H1 (cell line): ENCODE measurements around the gene CEP68. TPM values are rescaled to one million over a fixed set of nuclear protein-coding genes. Genes with fewer than 3 reads are reported as not detected.

ENCODE experiments used
- CTCF ChIA-PET: fragments of 300-600 bp; sonication (Branson Sonifier 250); formaldehyde crosslinking; loops from one replicate; lab custom pipeline; 2021; ENCODE audit not compliant: partially characterized antibody; lab: Charles Lee
- POLR2A ChIA-PET: fragments of 300-600 bp; sonication (Branson Sonifier 250); formaldehyde crosslinking; loops from one replicate; lab custom pipeline; 2021; ENCODE audit warnings: inconsistent platforms; ENCODE audit not compliant: partially characterized antibody; lab: Charles Lee
- DNase-seq, 2 experiments: peaks; one replicate each; pipeline versions ENCODE4 v3.0.0 to v3.0.0-alpha.2; 2010 to 2022; ENCODE audit warnings: low spot score in 2 of 2, low read depth in 1 of 2, mixed read lengths in 1 of 2
- FAIRE-seq: peaks from 2 replicates; lab custom pipeline; 2011; peaks lifted over from hg19 to GRCh38; lab: Jason Lieb, UNC
- H2AFZ ChIP-seq: 2 replicates; pipeline ENCODE4 v1.8.1; 2012; ENCODE audit warnings: low read length, inconsistent platforms
- H2AK5ac ChIP-seq: 2 replicates; pipeline ENCODE4 v1.6.1; 2013; ENCODE audit warnings: low read depth, low read length
- H2BK120ac ChIP-seq: replicated peaks from 2 replicates; pipeline ENCODE3; 2013; ENCODE audit warnings: low read depth, low read length, inconsistent platforms
- H2BK12ac ChIP-seq: 2 replicates; pipeline ENCODE4 v1.6.1; 2013; ENCODE audit warnings: low read depth, low read length
- H2BK15ac ChIP-seq: 2 replicates; pipeline ENCODE4 v1.6.1; 2013; ENCODE audit warnings: low read length
- H2BK20ac ChIP-seq: 2 replicates; pipeline ENCODE4 v1.6.1; 2013; ENCODE audit warnings: low read length
- H2BK5ac ChIP-seq: 2 replicates; pipeline ENCODE4 v1.6.1; 2013; ENCODE audit warnings: low read depth, low read length
- H3K14ac ChIP-seq: 2 replicates; pipeline ENCODE4 v1.6.1; 2013; ENCODE audit warnings: inconsistent platforms; ENCODE audit not compliant: insufficient read length
- H3K18ac ChIP-seq: 2 replicates; pipeline ENCODE4 v1.6.1; 2013; ENCODE audit warnings: low read length; ENCODE audit errors: extremely low read depth
- H3K23ac ChIP-seq: 2 replicates; pipeline ENCODE4 v1.6.1; 2013; ENCODE audit warnings: inconsistent platforms; ENCODE audit not compliant: insufficient read length
- H3K23me2 ChIP-seq: 2 replicates; pipeline ENCODE4 v1.6.1; 2013; ENCODE audit warnings: low read depth, low read length
- H3K27ac ChIP-seq: 2 replicates; pipeline ENCODE4 v1.6.1; 2011; ENCODE audit warnings: low read depth, low read length, inconsistent platforms
- H3K27me3 ChIP-seq, 4 experiments: replicated peaks in 1 of 4; 1 replicate in 1 of 4; 2 replicates in 3 of 4; pipeline versions ENCODE4 v1.6.1 to v1.8.1; 2011 to 2013; ENCODE audit warnings: low read length in 3 of 4, mild to moderate bottlenecking in 3 of 4, inconsistent platforms in 2 of 4, mixed read lengths in 2 of 4, moderate library complexity in 1 of 4; ENCODE audit not compliant: control insufficient read depth in 3 of 4, insufficient read depth in 3 of 4; ENCODE audit errors: extremely low read depth in 1 of 4
- H3K36me3 ChIP-seq, 4 experiments: 2 replicates each; pipeline versions ENCODE4 v1.6.1 to v1.8.1; 2011 to 2013; ENCODE audit warnings: mild to moderate bottlenecking in 4 of 4, low read length in 3 of 4, moderate library complexity in 2 of 4, control low read depth in 1 of 4, inconsistent platforms in 1 of 4; ENCODE audit not compliant: insufficient read depth in 4 of 4, control insufficient read depth in 2 of 4
- H3K4ac ChIP-seq: replicated peaks from 2 replicates; pipeline ENCODE3; 2013; ENCODE audit warnings: low read length, low read depth, mixed read lengths, inconsistent platforms; ENCODE audit not compliant: insufficient read length
- H3K4me1 ChIP-seq, 4 experiments: replicated peaks in 1 of 4; 1 replicate in 1 of 4; 2 replicates in 3 of 4; pipeline versions ENCODE4 v1.6.1 to v1.8.1; 2011 to 2013; ENCODE audit warnings: low read length in 3 of 4, inconsistent platforms in 2 of 4, mixed read lengths in 1 of 4; ENCODE audit not compliant: insufficient read depth in 4 of 4, control insufficient read depth in 3 of 4
- H3K4me2 ChIP-seq, 2 experiments: 2 replicates each; pipeline versions ENCODE4 v1.6.1 to v1.8.1; 2011 to 2013; ENCODE audit warnings: low read depth in 2 of 2, low read length in 2 of 2, control low read depth in 1 of 2, inconsistent platforms in 1 of 2, mild to moderate bottlenecking in 1 of 2; ENCODE audit not compliant: insufficient read depth in 1 of 2
- H3K4me3 ChIP-seq, 4 experiments: fragments of 200-600, 300-600 bp in 1 of 4; sonication (generic), shearing (Covaris generic), sonication (Bioruptor Twin) in 1 of 4; 2 replicates each; pipeline versions ENCODE4 v1.5.1 to v1.8.1; 2011 to 2016; ENCODE audit warnings: low read length in 4 of 4, low read depth in 3 of 4, control low read depth in 2 of 4, inconsistent platforms in 2 of 4, mild to moderate bottlenecking in 2 of 4, mixed read lengths in 1 of 4, moderate library complexity in 1 of 4; ENCODE audit not compliant: insufficient read depth in 2 of 4; ENCODE audit errors: extremely low read depth in 1 of 4
- H3K56ac ChIP-seq: replicated peaks from 2 replicates; pipeline ENCODE3; 2013; ENCODE audit warnings: low read depth, mild to moderate bottlenecking, mixed read lengths, low read length, inconsistent platforms; ENCODE audit not compliant: insufficient read length
- H3K79me1 ChIP-seq: 2 replicates; pipeline ENCODE4 v1.6.1; 2013; ENCODE audit warnings: low read depth, low read length, control low read depth
- H3K79me2 ChIP-seq, 2 experiments: 2 replicates each; pipeline versions ENCODE4 v1.6.1 to v1.8.1; 2012 to 2013; ENCODE audit warnings: low read length in 2 of 2, mild to moderate bottlenecking in 2 of 2, inconsistent platforms in 1 of 2; ENCODE audit not compliant: insufficient read depth in 2 of 2, control insufficient read depth in 1 of 2
- H3K9ac ChIP-seq, 4 experiments: replicated peaks in 1 of 4; 1 replicate in 1 of 4; 2 replicates in 3 of 4; pipeline versions ENCODE4 v1.6.1 to v1.8.1; 2011 to 2013; ENCODE audit warnings: low read depth in 3 of 4, low read length in 3 of 4, control low read depth in 2 of 4, mild to moderate bottlenecking in 2 of 4, moderate library complexity in 2 of 4, inconsistent platforms in 1 of 4; ENCODE audit errors: extremely low read depth in 1 of 4
- H3K9me3 ChIP-seq, 2 experiments: 2 replicates each; pipeline versions ENCODE4 v1.6.1 to v1.8.1; 2012 to 2013; ENCODE audit warnings: mild to moderate bottlenecking in 2 of 2, moderate library complexity in 2 of 2, control low read depth in 1 of 2, inconsistent platforms in 1 of 2, low read depth in 1 of 2, low read length in 1 of 2, mixed read lengths in 1 of 2; ENCODE audit not compliant: insufficient read depth in 2 of 2
- H4K20me1 ChIP-seq, 2 experiments: replicated peaks in 1 of 2; 2 replicates each; pipeline versions ENCODE3 to v1.8.1; 2011 to 2013; ENCODE audit warnings: inconsistent platforms in 2 of 2, low read length in 2 of 2, mild to moderate bottlenecking in 1 of 2; ENCODE audit not compliant: insufficient read depth in 2 of 2, control insufficient read depth in 1 of 2
- H4K5ac ChIP-seq: 2 replicates; pipeline ENCODE4 v1.6.1; 2013; ENCODE audit warnings: low read length, low read depth, mixed read lengths, inconsistent platforms; ENCODE audit not compliant: insufficient read length
- H4K8ac ChIP-seq: 2 replicates; pipeline ENCODE4 v1.8.0; 2013; ENCODE audit warnings: mild to moderate bottlenecking, moderate library complexity, low read length, inconsistent platforms; ENCODE audit not compliant: insufficient read depth; ENCODE audit errors: extremely low read depth
- H4K91ac ChIP-seq: replicated peaks from 2 replicates; pipeline ENCODE3; 2013; ENCODE audit warnings: low read length, mixed read lengths, inconsistent platforms; ENCODE audit not compliant: insufficient read length
- BACH1 ChIP-seq: IDR thresholded peaks from 2 replicates; pipeline ENCODE4 v1.6.1; 2012; ENCODE audit warnings: low read length, improper control_type of control experiment
- BCL11A ChIP-seq, 2 experiments: IDR thresholded peaks; one replicate each; pipeline ENCODE4 v1.6.1; 2011; ENCODE audit warnings: low read depth in 2 of 2, low read length in 2 of 2, mild to moderate bottlenecking in 2 of 2
- CBX8 ChIP-seq: fragments of 300-800, 300-1000 bp; sonication (generic); IDR thresholded peaks from 2 replicates; pipeline ENCODE4 v1.7.1; 2016; ENCODE audit warnings: low read depth, low read length, borderline replicate concordance
- CTBP2 ChIP-seq: IDR thresholded peaks from 2 replicates; pipeline ENCODE4 v1.7.0; 2011; ENCODE audit warnings: borderline replicate concordance, mild to moderate bottlenecking, moderate library complexity, mixed read lengths, low read length; ENCODE audit not compliant: insufficient read depth, insufficient read length
- EGR1 ChIP-seq: IDR thresholded peaks from 2 replicates; pipeline ENCODE4 v1.6.1; 2011; ENCODE audit warnings: low read depth, low read length, borderline replicate concordance
- MAFK ChIP-seq: IDR thresholded peaks from 2 replicates; pipeline ENCODE4 v1.6.1; 2012; ENCODE audit warnings: low read depth, mild to moderate bottlenecking, improper control_type of control experiment, low read length
- RBBP5 ChIP-seq: IDR thresholded peaks from 2 replicates; pipeline ENCODE4 v1.7.1; 2012; ENCODE audit warnings: low read depth, mild to moderate bottlenecking, inconsistent platforms, low read length, moderate library complexity, borderline replicate concordance
- SIX5 ChIP-seq: IDR thresholded peaks from 2 replicates; pipeline ENCODE4 v1.6.1; 2011; ENCODE audit warnings: mild to moderate bottlenecking, low read depth, low read length
- SP1 ChIP-seq: IDR thresholded peaks from 2 replicates; pipeline ENCODE4 v1.6.1; 2011; ENCODE audit warnings: low read depth, low read length
- SP4 ChIP-seq: IDR thresholded peaks from 2 replicates; pipeline ENCODE4 v1.6.1; 2012; ENCODE audit warnings: low read length, inconsistent platforms
- SRF ChIP-seq: IDR thresholded peaks from 2 replicates; pipeline ENCODE4 v1.6.1; 2011; ENCODE audit warnings: mild to moderate bottlenecking, low read depth, low read length, moderate library complexity
- TBP ChIP-seq: IDR thresholded peaks from 2 replicates; pipeline ENCODE4 v1.6.1; 2011; ENCODE audit warnings: low read depth, low read length, improper control_type of control experiment
- TCF12 ChIP-seq: IDR thresholded peaks from 2 replicates; pipeline ENCODE4 v1.6.1; 2011; ENCODE audit warnings: low read depth, mild to moderate bottlenecking, low read length
- WGBS, 2 experiments: shearing (Covaris generic) in 1 of 2; methylation state at CpG; one replicate each; pipeline versions ENCODE4 v1.1.6 to v1.1.7; 2013 to 2015; ENCODE audit warnings: low lambda C conversion rate in 2 of 2, mixed read lengths in 2 of 2, inconsistent platforms in 1 of 2, low coverage in 1 of 2, missing lambda C conversion rate in 1 of 2; ENCODE audit not compliant: insufficient replicate concordance in 2 of 2, insufficient coverage in 1 of 2, insufficient read length in 1 of 2; ENCODE audit errors: extremely low coverage in 1 of 2, missing lambda C conversion rate in 1 of 2; 5-methylcytosine and 5-hydroxymethylcytosine counted together
- polyA plus RNA-seq, 7 experiments: library from polyadenylated mRNA; depleted of rRNA in 3 of 7; stranded (reverse) in 5 of 7; unstranded in 2 of 7; fragments of >200 nt in 5 of 7; fragments of 200-250 nt in 2 of 7; gene quantifications; 1 replicate in 5 of 7; 2 replicates in 1 of 7; 4 replicates in 1 of 7; pipeline versions ENCODE4 v1.2.1 to v1.2.3, GENCODE V29; 2011 to 2013; ENCODE audit warnings: missing spikeins in 2 of 7, mixed read lengths in 2 of 7
- total RNA-seq: library from RNA; stranded (reverse); fragmentation: NEBNext Ultra II Directional; extraction: Animal tissue kit (Norgen Biotek cat#: 25700); gene quantifications from 2 replicates; pipeline ENCODE4 v1.2.1, GENCODE V29; 2021
- TF ChIP-seq, protein P1 (sequence below): IDR thresholded peaks from 2 replicates; pipeline ENCODE4 v1.6.1; 2011; ENCODE audit warnings: low read depth, mild to moderate bottlenecking, low read length; ENCODE audit not compliant: insufficient read depth

CEP68 gene
- total and polyA plus RNA-seq, 2 of the 8 experiments (the other 6 are each of a cell fraction or from before 2014, with no cell fraction given), result 23.2 to 24.7 TPM

DNA sequence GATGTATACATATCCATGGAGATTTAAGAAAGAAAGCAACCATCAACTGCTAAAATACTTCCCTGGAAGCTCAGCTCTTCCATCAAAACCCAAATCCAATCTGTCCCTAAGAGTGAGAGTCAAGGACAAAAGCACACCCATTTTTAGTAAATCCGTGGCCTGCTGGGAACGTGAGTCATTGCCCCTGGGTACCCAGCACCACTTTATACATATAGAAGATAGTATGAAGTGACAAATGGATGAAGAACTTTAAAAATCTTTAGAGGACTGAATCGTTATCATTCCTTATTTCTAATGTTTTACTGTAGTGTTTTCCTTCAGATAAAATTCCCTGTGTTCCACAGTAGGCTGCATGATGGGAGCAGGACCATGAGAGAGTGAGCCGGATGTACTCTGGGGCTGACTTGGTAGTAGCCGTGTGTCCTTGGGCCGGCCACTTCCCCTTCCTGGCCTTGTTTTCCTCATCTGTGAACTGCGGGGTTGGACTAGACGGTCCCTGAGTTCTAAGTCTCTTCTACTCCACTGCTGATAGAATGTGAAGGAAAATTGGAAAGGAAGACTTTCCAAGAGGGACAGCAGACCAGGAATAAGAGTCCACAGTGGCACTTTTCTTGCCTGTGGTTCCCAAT lies 28.5 kb upstream of the CEP68 start:
- peaks cover 7 to 21% (median 13%) of the 10 kb centered on the region in 4 experiments; a peak in 6 of 7 replicates for H3K4me1 ChIP-seq
- WGBS, 2 experiments, result 90% methylated on average over 8 of the region's 8 CpGs; no CpG with 5 or more reads in 1 of the 2 experiments
- H3K79me1 ChIP-seq, result no peaks in the 10 kb centered on the region
- no peak overlapping the region for H3K4me2 ChIP-seq
- TF ChIP-seq MAFK (no peak), TCF12 (no peak), CBX8 (no peak), EGR1 (no peak), SP1 (no peak), TBP (no peak), BCL11A (IDR thresholded peaks at IDR 0.05; ENCODE audit: low read depth in 2 of 2, low read length in 2 of 2) (no peak), CTBP2 (no peak), SP4 (no peak), SIX5 (no peak), SRF (no peak), BACH1 (no peak), RBBP5 (no peak)
- TF ChIP-seq, protein P1, sequence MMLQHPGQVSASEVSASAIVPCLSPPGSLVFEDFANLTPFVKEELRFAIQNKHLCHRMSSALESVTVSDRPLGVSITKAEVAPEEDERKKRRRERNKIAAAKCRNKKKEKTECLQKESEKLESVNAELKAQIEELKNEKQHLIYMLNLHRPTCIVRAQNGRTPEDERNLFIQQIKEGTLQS, result no peak
- H2AK5ac ChIP-seq, result no peak overlapping the region
- no peak overlapping the region for H4K5ac ChIP-seq
- CTCF ChIA-PET, result interaction anchor here (0.5 to 1.5 kb wide), 7 partner anchors 10 to 299 kb away, joined by 3 to 6 read pairs (median 3); no protein-coding TSS in a partner anchor
- H4K8ac ChIP-seq, result no peak overlapping the region
- H2BK20ac ChIP-seq, result no peak overlapping the region
- no peak overlapping the region for H3K14ac ChIP-seq
- H3K9me3 ChIP-seq, result no peaks in the 10 kb centered on the region
- no peak overlapping the region for H2BK5ac ChIP-seq
- H3K56ac ChIP-seq, result no peak overlapping the region
- H3K27ac ChIP-seq, result no peak overlapping the region
- no peak overlapping the region for H2BK12ac ChIP-seq
- H3K4ac ChIP-seq, result no peak overlapping the region
- H3K9ac ChIP-seq, result no peak overlapping the region
- H3K27me3 ChIP-seq, result no peaks in the 10 kb centered on the region
- no peak overlapping the region for H3K23ac ChIP-seq
- no peak overlapping the region for H2BK15ac ChIP-seq
- no peak overlapping the region for H4K91ac ChIP-seq
- H3K18ac ChIP-seq, result no peak overlapping the region
- DNase-seq (no peak), FAIRE-seq (no peak)
- H3K79me2 ChIP-seq, result no peaks in the 10 kb centered on the region
- peaks cover 0 to 2% of the 10 kb centered on the region in 2 experiments for H4K20me1 ChIP-seq
- H2BK120ac ChIP-seq, result no peak overlapping the region
- no peaks in the 10 kb centered on the region for H3K36me3 ChIP-seq
- no peak overlapping the region for H3K4me3 ChIP-seq
- no peaks in the 10 kb centered on the region for H3K23me2 ChIP-seq
- no peak overlapping the region for H2AFZ ChIP-seq
- POLR2A ChIA-PET, result no interaction called here
